ENCODE results near the gene FAM228B.
"Not testable (repeated sequence)": the region's sequence is repeated elsewhere in the genome, so short reads cannot be mapped to it uniquely, and the experiment has no call there.

Gene FAM228B

DNA sequence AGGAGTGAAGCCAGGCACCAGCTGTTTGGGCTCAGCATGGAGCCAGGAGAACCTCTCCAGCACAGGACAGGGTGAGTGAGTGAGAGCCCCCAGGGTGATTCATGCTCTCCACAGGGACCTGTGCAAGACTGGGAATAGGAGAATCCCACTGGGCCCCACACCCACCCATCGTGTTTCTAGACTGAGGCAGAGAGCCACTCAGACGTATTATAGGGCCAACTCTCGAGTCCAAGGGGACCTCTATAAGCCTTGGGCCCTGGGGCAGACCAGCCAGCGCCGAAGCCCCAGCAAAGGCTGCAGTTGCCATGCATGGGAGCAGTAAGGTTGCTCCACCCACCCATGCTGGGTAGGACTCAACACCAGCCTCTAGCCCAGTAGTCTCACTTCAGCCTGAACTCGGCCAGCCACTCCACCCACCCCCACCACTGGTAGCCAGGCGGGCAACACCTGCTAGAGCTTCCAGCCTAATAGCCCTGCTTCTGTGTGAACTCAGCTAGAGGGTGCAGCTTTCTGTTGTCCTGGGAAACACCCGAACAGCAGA, 19.1 kb upstream of the FAM228B start:
- no peak for DNase-seq

DNA sequence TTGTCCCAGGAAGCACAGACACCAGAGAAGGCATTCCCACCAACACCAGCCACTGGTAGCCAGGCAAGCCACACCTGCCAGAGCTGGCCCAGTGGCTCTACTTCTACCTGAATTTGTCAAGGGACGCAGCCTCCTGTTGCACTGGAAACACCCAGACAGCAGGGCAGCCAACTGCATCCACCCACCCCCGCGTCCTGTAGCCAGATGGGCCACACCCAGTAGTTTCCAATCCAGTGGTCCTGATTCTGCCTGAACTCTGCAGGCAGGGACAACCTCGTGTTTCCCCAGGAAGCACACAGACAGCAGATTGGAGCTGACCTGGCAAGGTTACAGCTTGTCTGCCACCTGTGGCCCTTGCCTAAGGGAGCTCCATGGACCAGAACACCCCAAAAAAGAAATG, 18.4 kb upstream of the FAM228B start:
- DNase-seq, result no peak

DNA sequence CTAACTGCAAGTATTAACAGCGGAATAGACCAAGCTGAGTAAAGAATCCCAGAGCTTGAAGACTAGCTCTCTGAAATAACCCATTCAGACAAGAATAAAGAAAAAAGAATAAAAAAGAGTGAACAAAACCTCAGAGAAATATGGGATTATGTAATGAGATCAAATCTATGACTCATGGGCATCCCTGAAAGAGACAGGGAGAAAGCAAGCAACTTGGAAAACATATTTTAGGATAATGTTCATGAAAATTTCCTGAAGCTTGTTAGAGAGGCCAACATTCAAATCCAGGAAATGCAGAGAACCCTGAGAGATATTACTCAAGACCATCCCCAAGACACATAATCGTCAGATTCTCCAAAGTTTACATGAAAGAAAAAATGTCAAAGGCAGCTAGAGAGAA, 17.5 kb upstream of the FAM228B start:
- no peak for DNase-seq

DNA sequence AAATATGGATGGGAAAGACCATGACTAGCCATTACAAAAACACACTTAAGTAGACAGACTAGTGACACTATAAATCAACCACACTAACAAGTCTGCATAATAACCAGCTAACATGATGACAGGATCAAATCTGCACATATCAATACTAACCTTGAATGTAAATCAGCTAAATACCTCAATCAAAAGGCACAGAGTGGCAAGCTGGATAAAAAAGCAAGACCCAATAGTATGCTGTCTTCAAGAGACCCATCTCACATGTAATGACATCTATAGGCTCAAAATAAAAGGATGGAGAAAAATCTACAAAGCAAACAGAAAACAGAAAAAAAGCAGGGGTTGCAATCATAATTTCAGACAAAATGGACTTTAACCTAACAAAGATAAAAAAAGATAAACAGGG, 16.5 kb upstream of the FAM228B start:
- DNase-seq, result no peak

DNA sequence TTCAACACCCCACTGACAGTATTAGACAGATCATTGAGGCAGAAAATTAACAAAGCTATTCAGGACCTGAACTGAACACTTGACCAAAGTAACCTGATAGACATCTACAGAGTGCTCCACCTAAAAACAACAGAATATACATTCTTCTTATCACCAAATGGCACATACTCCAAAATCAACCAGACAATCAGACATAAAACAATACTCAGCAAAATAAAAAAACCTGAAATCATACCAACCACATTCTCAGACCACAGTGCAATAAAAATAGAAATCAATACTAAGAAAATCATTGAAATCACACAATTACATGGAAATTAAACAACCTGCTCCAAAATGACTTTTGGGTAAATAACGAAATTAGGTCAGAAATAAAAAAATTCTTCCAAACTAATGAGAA, 15.9 kb upstream of the FAM228B start:
- no peak for DNase-seq

DNA sequence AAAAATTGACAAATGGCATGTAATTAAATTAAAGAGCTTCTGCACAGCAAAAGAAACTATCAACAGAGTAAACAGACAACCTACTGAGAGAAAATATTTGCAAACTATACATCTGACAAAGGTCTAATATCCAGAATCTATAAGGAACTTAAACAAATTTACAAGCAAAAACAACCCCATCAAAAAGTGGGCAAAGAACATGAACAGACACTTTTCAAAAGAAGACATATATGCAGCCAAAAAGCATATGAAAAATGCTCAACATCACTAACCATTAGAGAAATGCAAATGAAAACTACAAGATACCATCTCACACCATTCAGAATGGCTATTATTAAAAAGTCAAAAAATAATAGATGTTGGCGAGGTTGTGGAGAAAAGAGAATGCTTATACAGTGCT, 13.8 kb upstream of the FAM228B start:
- DNase-seq, result not testable (repeated sequence)

DNA sequence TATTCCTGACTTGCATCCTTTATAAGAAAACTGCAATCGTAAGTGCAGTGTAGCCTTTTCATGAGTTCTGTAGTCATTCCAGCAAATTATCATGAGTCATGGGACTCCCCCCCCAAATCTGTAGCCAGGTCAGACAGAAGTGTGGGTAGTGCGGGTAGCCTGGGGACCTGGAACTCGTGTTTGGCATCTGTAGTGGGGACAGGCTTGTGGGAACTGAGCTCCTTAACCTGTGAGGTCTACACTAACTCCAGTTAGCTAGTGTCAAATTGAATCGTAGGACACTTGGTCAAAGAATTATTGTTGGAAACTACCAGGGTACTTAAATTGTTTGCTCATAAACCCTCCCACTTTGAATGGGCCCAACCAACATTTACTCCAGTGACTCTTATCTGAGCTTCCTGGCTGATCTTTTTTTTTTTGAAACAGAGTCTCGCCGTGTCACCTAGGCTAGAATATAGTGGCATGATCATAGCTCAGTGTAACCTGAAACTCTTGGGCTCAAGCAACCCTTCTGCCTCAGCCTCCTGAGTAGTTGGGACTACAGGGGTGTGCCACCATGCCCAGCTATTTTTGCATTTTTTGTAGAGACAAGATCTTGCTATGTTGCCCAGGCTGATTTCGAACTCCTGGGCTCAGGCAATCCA, 12.5 kb upstream of the FAM228B start:
- no peak for DNase-seq

DNA sequence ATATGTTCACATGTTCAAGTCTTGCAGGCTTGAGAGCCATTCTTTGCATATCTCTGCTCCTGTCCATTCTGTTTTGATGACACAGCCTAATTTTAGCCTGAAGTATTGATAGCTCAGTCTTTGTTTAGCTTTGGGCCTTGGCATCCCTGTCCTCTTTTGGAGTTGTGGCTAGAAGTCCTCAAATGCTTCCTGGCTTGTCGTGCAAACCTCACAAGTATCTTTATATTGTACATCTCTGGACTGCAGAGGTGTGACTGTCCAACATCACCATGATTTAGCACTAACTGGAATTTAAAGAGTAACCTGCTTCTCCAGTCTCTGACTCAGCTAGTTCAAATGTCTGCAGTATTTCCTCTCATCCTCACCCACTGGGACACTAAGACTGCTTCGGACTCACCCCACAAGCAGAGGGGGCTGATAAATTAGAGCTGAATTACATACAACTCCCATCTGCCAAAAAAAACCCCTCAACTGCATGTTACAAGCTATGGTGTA, 11.8 kb upstream of the FAM228B start:
- DNase-seq, result no peak

DNA sequence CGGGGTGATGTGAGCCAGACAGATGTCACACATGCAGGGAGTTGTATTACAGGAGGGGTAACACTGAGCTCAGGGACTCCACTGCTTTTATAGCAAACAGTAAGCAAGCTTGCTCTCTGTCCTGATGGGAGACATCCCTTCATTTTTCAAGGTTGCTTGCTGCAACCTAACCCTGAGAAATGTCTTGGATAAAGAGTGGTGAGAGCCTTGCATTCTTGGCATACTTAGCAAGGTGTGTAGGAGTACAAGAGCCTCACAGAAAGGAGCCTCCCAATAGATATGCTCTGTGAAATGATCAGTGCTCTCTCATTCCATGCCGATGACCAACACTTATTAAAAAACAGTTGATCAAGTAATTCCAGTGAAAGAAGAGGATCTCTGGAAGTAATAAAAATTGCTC, 8.2 kb upstream of the FAM228B start:
- DNase-seq, result no peak

DNA sequence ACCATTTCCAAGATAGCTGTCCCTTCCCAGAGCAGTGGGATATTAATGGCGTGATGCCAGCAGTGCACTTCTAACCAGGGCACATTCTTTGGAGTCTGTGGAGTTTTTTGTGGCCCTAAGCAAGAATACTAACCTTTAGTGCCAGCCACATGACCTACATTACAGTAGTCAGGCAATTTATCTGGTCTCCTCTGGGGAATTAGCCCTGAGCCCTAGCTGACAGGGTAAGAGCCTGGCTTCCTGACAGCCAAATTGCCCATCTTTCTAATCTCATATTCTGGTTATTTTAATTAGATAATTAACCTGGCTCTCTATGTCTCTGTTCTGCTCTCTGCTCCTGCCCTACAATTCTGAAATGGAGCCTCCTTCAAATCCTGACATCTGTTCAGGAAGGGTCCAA, 5.4 kb upstream of the FAM228B start:
- DNase-seq, result no peak

DNA sequence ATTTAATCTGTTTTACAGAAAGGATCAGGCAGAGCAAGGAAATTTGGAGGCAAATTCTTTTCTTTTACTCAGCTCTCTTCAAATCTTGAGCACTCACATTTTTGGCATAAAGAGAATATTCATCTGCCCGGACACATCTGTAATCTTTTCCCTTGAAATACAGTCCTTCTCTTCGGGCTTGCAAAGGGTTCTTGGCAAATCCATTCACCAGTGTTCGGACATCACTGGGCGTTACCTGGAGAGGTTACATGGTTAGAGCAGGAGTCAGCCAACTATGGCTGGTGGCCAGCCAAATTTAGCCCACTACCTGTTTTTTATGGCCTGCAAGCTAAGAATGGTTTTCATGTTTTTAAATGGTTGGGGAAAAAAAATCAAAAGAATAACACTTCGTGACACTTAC, 2.2 kb upstream of the FAM228B start:
- no peak for DNase-seq

DNA sequence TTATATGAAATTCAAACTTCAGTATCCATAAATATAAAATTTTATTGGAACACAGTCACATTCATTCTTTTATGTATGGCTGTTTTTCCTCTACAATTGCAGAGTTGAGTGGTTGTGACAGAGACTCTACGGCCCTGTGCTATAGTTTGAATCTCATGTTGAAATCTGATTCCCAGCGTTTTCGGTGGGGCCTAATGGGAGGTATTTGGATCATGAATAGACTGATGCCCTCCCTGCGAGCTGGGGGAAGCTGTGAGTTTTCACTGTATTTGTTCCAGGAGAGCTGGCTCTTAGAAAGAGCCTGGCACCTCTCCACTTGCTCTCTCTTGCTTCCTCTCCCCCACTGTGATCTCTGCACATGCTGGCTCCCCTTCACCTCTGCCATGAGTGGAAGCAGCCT, 1.8 kb upstream of the FAM228B start:
- DNase-seq, result no peak

DNA sequence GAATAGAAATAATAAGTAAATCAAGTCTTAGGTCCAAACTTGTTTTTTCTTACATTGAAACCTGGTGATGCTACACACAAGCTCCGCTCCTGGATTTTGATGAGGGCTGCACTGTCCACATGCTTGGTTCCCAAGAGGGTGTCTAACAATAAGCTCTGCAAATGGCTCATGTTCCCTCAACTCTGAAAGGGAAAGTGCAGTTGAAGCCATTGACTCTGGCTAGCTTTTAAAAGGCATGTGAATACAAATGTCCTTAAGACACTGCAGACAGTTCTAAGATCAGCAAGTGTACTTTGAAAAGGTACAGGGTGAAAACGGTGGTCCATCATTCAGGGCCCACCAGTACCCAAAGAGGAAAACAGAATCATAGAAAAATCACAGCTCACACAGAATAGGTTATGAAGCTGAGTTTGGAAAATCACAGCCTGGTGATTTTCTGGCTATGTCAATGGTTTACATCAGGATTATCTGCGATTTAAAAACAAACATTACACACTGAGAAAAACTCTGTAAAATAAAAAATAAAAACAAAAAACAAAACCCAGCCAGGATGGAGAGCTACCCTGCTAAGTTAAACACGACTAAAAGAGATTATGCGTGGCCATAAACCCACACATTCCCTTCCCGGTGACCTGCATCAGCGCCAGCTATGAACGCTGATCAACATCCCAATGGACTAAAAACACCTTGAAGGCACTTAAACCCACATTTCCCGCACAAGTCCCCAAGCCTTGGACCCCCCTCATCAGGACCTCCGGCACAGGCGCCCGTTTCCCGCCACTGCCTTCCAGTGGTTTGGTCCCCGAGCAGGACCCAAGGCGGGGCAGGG, 689 bp upstream of the FAM228B start:
- no peak for DNase-seq

DNA sequence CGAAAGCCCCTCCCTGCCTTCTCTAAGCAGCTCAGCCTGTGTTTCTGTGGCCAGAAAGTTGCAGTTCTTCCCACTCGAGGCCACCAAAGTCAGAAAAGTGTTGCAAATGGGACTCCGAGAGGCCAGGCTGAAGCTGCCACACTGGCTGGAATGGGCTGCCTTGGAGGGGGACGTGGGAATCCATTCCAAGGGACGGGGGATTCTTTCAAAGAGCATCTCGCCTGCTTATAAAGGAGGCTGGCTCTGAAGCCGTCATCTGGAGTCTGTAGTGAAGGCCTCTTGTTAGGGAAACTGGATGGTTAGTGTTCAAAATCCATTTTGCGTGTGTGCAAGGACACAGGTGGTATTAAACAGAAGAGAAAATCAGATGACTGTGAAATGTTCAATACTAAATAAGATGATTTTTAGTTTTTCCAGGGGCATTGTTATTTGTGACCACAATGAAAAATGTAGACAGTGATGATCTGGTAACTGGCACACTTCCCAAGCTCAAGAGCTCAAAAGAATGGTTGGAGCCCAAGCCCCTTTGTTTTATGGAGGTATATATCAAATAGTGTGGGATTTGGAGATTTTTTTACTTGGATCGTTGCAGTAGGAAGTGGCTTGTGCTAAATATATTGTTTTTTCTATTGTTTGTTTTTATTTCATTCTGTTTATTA, 782 bp downstream of the FAM228B start:
- no peak for DNase-seq

DNA sequence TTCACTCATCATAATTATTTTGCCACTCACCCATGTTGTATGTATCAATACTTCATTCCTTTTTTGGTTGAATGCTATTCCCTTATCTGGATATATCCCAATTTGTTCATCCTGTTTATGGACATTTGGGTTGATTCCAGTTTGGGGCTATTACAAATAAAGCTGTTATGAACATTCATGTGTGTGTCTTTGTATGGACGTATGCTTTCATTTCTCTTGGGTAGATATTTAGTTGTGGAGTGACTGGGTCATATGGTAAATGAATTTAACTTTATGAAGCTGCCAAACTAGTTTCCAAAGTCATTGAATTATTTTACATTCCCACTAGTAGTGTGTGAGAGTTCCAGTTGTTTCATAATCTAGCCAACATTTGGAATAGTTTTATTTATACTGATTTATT, 2.7 kb downstream of the FAM228B start:
- no peak for DNase-seq

DNA sequence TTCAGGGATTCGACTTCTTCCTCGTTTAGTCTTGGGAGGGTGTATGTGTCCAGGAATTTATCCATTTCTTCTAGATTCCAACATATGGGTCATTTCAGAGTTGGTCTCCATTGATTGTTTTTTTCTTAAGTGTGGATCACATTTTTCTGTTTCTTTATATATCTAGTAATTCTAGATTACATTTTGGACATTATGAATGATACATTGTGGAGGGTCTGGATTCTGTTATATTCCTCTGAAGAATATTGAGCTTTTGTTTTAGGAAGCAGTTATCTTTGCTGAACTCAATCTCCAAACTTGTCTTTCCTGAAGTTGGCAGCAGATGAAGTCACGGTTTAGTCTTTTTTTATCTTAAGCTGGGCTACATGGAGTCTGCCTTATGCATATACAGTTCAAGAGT, 9.3 kb downstream of the FAM228B start:
- DNase-seq, result no peak

DNA sequence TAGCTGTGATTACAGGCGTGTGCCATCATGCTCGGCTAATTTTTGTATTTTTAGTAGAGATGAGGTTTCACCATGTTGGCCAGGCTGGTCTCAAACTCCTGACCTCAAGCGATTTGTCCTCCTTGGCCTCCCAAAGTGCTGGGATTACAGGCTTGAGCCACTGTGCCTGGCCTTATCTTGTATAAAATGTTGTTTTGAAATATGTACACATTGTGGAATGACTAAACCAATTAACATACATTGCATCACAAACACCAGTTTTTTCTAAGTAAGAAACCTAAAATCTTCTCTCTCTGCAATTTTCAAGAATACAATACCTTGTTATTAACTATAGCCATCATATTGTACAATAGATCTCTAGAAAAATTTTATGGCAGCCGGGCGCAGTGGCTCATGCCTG, 17.0 kb downstream of the FAM228B start:
- not testable (repeated sequence) for DNase-seq

DNA sequence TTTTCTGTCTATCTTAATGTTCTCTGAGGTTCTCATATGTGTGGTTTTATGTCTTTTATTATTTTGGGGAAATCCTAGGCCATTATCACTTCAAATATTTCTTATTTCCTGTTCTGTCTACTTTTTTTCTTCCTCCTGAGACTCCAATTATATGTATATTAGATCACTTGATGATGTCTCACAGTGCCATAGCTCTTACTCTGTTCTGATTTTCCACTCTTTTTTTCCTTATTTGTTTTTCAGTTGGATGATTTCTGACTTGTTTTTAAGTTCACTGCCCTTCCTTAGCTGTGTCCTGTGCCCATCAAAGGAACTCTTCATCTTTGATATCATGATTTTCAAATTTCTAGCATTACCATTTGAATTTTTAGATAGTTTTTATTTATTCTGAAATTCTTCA, 24.1 kb downstream of the FAM228B start:
- no peak for DNase-seq

DNA sequence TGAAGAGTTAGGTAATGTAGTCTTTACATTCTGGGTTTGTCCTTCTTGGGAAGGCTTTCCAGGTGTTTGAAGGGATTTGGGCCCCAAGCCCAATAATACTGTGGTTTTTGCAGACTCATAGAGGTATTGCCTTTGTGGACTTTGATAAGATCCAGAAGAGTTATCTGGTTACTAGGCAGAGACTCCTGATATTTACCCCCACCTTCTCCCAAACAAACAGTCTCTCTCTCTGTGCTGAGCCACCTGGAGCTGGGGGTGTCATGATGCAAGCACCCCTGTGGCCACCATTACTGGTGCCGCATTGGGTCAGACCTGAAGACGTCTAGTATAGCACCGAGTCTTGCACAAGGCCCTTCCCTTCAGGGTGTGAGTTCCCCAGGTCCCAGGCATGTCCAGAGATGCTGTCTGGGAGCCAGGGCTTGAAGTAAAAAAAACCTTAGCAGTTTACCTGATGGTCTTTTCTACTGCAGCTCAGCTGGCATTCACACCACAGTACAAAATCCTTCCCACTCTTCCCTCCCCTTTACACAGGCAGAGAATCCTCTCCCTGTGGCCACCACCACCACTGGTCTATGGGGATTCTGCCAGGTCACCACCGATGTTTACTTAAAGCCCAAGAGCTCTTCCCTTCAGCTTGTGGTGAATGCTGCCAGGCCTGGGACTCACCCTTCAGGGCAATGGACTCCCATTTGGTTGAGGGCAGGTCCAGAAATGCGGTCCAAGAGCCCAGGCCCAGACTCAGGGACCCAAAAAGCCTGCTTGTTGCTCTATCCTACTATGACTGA, 29.3 kb downstream of the FAM228B start:
- DNase-seq, result no peak

DNA sequence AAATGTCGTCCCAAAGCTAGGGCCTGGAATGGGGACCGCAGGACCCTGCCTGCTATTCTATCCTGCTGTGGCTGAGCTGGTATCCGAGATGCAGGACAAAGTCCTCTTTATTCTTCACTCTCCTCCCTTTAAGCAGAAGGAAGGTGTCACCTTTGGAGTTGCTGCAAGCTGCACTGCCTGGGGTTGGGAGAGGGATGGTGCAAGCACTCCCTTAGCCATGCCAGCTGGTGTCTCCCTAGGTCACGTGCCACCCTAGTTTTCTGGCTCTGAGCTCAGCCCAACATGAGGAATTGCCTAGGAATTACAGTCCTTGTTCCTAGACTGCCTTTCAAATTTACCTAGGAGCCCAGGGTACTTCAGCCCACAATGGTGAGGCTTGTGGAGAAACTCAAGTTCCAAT, 30.2 kb downstream of the FAM228B start:
- DNase-seq, result no peak

DNA sequence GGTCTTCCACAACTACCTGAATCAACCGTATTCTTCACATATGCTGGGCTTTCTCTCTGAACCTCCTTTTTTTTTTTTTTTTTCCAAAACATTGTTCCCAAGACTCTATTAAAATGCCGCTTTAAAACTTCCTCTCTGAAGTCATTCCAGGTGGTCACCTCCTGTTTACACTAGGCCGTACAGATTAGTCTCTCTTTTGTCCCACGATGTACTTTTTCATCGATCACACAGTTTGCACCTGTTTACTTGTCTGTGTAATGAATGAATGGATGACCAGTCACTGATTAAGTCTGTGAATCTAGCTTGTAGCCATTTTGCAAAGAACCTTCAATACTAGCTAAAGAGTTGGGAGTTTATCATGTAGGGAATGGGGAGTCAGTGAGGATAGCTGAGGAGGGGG, 34.9 kb downstream of the FAM228B start:
- no peak for DNase-seq

DNA sequence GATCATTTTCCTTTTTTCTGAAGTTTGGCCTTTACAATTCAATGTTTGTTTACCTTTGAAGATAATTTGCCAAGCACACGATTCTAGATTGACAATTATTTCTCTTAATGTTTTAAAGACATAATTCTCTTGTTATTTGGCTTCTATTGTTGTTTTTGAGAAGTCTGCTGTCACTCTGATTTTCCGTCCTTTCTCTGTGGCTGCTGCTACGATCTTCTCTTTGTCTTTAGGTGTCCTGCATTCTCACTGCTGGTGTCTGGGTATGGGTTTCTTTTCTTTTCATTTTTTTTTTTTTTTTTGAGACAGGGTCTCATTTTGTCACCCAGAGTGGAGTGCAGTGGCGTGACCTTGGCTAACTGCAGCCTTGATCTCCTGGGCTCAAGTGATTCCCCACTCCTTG, 36.4 kb downstream of the FAM228B start:
- DNase-seq, result no peak

DNA sequence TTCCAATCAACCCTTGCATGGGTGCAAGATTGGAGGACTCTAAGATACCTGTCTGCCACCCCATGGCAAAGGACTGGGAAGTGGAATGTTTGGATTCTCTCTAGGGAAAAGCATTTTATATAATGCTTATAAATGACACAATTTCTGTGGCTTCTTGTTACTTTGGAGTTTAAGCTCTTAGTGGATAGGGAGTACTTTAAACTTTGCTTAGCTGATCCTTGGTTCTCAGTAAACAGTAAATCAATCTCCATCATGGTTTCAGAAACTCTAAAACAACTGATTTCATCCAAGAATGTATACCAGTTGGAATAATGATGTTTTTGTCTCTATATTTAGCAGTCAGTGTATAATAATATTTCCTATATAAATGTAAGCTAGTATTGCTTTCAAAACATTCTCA, 37.5 kb downstream of the FAM228B start:
- DNase-seq, result no peak
